ENCODE data around the gene ARHGAP9.
A peak's percentile ranks its signal among the peaks of the same experiment; 100 is the strongest.

ARHGAP9 gene

GRCh38 chr12:57462251-57462911, 17.3 kb downstream of the ARHGAP9 start (continued):
- TF ChIP-seq ZEB2 (tag by site-specific recombination; IDR thresholded peaks at IDR 0.05) = peak; percentile 98
- TF ChIP-seq ZSCAN30 (tag by site-specific recombination; IDR thresholded peaks at IDR 0.05) = peak; percentile 60; the same call in 1 of the 2 replicates
- peak; percentile 86 for TF ChIP-seq ZNF24 (tag by site-specific recombination; IDR thresholded peaks at IDR 0.05)
- TF ChIP-seq ZNF146 (tag by site-specific recombination; IDR thresholded peaks at IDR 0.05) = no peak
- TF ChIP-seq ZSCAN18 (tag by site-specific recombination; IDR thresholded peaks at IDR 0.05) = 0 out of 2 replicates have a peak, but pooled peaks have one; percentile 29
- TF ChIP-seq HOXC10 (CRISPR knock-in tag; IDR thresholded peaks at IDR 0.05) = no peak
- TF ChIP-seq ZNF350 (tag by site-specific recombination; IDR thresholded peaks at IDR 0.05) = no peak
- no peak for TF ChIP-seq ZNF175 (tag by site-specific recombination; IDR thresholded peaks at IDR 0.05)
- no peak for TF ChIP-seq ZNF626 (tag by site-specific recombination; IDR thresholded peaks at IDR 0.05)
- TF ChIP-seq ZNF704 (tag by site-specific recombination; IDR thresholded peaks at IDR 0.05) = peak; percentile 88
- TF ChIP-seq PRDM4 (tag by site-specific recombination; IDR thresholded peaks at IDR 0.05) = no peak
- no peak for TF ChIP-seq ZNF530 (tag by site-specific recombination; IDR thresholded peaks at IDR 0.05; ENCODE audit: low read depth)
- peak; percentile 76 for TF ChIP-seq ZNF2 (tag by site-specific recombination; IDR thresholded peaks at IDR 0.05)
- TF ChIP-seq TRIM28 (IDR thresholded peaks at IDR 0.05; ENCODE audit: borderline replicate concordance, low read length) = peak; percentile 93
- no peak for TF ChIP-seq ZNF555 (tag by site-specific recombination; conservative IDR thresholded peaks at IDR 0.05)
- no peak for TF ChIP-seq ZNF311 (tag by site-specific recombination; IDR thresholded peaks at IDR 0.05; ENCODE audit: borderline replicate concordance)
- TF ChIP-seq KLF7 (tag by site-specific recombination; IDR thresholded peaks at IDR 0.05; ENCODE audit: borderline replicate concordance) = no peak
- TF ChIP-seq ZNF449 (tag by site-specific recombination; IDR thresholded peaks at IDR 0.05) = peak; percentile 57; the same call in 1 of the 2 replicates
- TF ChIP-seq ZNF23 (tag by site-specific recombination; IDR thresholded peaks at IDR 0.05; ENCODE audit: borderline replicate concordance) = no peak
- TF ChIP-seq ZNF548 (tag by site-specific recombination; IDR thresholded peaks at IDR 0.05) = no peak
- TF ChIP-seq ZNF623 (tag by site-specific recombination; IDR thresholded peaks at IDR 0.05) = no peak
- TF ChIP-seq ZNF48 (tag by site-specific recombination; IDR thresholded peaks at IDR 0.05) = no peak
- TF ChIP-seq ZNF423 (tag by site-specific recombination; IDR thresholded peaks at IDR 0.05) = peak; percentile 86
- 0 out of 2 replicates have a peak, but pooled peaks have one; percentile 32 for TF ChIP-seq ZNF513 (tag by site-specific recombination; IDR thresholded peaks at IDR 0.05)
- no peak for TF ChIP-seq ZNF280D (tag by site-specific recombination; IDR thresholded peaks at IDR 0.05)
- no peak for TF ChIP-seq ZBTB21 (tag by site-specific recombination; IDR thresholded peaks at IDR 0.05)
- TF ChIP-seq ZNF561 (tag by site-specific recombination; IDR thresholded peaks at IDR 0.05; ENCODE audit: borderline replicate concordance) = peak; percentile 72; the same call in 1 of the 2 replicates

Data from HEK293 (cell line).